Ramos (cell line): ENCODE results near the gene PIK3AP1.

Experiments used
- in situ Hi-C: fragments of 300-500 bp; cut with MboI; formaldehyde crosslinking; loops from one replicate; pipeline ENCODE4 v1.14.3; 2022; ENCODE audit warnings: low sequenced_read_pairs; ENCODE audit not compliant: unreplicated experiment

PIK3AP1 gene

DNA sequence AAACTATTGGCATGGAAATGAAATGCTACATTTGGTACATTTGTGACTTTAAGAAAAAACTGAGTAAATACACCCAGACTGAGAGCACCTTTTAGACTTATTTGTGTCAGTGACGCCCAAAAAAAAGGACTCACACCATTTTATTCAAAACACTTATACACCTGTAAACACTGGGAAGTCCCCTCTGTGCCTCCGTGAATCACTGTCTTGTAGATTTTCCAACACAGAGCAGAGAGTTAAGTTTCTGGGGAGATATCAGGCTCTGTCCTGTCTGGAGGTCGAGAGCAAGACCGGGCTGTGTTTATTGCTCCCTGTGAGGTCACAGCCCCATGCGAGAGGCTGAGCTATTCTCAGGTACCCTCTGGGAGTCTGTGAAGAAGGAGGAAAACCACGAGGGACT is 72.8 kb downstream of the PIK3AP1 start:
- in situ Hi-C loops, result loop anchor here (5.0 to 25.0 kb wide), 3 partner anchors 60 to 377 kb away; partner anchors contain the start of gene LCOR

DNA sequence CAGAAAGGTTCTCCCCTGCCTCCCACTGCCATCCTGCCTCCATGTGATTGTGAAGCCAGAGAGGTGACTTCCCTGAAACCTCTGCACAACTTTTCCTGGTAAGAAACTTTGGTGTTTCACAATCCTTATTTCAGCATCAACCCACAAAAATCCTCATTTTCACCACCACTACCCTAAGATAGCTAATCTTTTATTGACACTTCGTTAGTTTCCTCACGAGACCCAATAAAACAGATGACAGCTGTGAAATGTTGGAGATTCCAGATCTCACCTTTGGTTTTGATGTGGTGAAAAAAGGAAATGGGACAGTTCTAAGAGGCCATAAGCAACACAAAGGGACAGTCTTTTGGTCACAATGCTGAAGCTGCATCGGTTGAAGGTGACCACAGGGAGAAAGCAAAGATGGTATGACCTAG is 73.6 kb downstream of the PIK3AP1 start:
- in situ Hi-C loops, result loop anchor here (5.0 to 25.0 kb wide), 3 partner anchors 61 to 378 kb away; partner anchors contain the start of gene LCOR

DNA sequence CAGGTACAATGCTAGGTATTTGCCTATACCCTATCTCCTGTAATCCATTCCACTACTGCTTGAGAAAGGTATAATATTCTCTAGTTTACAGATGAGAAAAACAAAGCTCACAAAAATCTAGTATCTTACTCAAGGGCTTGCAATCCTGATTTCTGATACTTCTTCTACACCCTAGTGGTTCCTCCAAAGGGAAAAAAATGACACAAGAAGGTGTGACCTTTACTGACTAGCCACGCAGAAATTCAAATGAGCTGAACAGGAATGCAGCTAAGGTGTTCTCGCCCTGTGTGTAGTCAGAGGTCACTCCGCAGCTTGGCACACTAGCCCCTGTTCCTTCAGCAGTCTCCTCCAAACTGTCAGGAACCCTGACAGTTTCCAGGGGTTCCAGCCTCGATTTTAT is 74.0 kb downstream of the PIK3AP1 start:
- in situ Hi-C loops, result loop anchor here (5.0 to 25.0 kb wide), 3 partner anchors 61 to 378 kb away; partner anchors contain the start of gene LCOR

DNA sequence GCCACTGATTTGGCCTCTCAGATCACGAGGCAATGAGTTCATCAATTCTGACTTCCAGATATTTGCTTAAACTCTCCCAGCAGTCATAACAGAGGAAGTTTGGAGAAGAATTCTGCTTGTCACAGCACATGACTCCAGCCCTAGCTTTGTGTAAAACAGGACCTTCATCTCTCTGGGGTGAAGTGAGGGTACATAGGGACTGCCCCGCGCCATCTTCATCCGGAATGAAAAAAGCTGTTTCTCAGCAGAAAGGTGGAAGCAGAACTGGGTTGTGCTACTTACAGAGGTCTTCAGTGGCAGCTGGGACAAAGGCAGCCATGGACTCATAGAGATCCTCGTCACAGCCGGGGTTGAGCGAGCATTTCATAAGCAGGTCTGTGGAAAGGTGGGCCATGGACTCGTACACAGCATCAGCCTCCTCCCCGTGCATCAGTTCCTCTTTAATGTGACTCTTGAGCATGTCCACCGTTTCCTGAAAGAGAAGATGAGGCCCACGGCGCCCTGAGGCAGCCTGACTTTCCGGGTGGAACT is 75.1 kb downstream of the PIK3AP1 start:
- in situ Hi-C loops, result loop anchor here (5.0 to 25.0 kb wide), 3 partner anchors 62 to 380 kb away; partner anchors contain the start of gene LCOR

DNA sequence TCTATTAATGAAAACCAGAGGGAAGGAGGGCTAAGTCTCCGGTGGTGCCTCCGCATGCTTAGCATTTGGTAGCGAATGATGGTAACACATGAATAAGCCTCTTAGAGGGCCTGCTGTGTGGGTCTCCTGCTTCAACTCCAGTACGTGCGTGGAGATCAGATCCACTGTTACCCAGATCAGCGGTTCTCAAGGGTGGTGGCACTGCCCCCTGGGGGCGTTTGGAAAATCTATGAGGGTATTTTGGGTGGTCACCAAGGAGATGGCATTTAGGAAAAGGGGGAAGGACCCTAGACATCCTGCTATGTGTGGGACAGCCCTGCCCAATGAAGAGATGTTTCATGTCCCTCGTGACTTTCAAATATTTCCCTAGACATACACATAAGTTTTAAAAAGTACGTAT is 76.4 kb downstream of the PIK3AP1 start:
- in situ Hi-C loops, result loop anchor here (5.0 to 25.0 kb wide), 3 partner anchors 103 to 381 kb away; partner anchors contain the start of gene LCOR

DNA sequence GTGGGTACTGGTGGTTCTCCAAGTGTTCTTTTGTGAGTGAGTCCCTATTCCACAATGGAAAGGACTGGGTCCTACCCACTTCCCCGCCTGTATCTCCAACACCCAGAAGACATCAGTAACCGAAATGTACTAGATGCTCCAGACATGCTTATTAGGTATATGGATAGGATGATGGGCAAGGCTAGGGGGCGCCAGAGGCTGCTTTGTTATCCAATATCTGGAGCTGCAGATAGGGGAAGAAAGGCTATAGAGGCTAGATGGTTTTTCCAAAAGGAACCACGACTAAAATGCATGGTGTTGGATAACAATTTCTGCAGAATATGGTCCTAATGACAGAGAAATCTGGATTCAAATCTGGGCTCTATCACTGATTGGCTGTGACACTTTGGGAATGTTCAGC is 77.3 kb downstream of the PIK3AP1 start:
- in situ Hi-C loops, result loop anchor here (5.0 to 25.0 kb wide), 3 partner anchors 104 to 382 kb away; partner anchors contain the start of gene LCOR

DNA sequence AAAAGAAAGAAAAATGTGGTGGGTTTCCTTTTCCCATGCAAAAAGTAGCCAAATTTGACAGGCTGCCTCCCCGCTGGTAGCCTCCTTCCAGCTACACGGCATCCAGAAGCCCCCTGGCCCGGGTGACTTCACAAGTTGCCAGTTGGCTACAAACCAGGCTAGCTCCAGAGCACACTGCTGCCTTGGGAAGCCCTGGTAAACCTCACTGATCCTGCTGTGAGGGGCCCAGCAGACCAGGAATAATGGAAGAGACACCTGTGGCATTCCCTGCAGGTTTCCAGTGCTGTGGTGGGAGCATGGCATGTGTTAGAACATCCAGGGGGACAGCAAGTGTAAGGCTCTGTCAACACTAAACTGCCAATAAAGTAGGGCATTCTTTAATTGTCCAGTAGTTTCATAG is 77.8 kb downstream of the PIK3AP1 start:
- in situ Hi-C loops, result loop anchor here (5.0 to 25.0 kb wide), 3 partner anchors 105 to 382 kb away; partner anchors contain the start of gene LCOR

DNA sequence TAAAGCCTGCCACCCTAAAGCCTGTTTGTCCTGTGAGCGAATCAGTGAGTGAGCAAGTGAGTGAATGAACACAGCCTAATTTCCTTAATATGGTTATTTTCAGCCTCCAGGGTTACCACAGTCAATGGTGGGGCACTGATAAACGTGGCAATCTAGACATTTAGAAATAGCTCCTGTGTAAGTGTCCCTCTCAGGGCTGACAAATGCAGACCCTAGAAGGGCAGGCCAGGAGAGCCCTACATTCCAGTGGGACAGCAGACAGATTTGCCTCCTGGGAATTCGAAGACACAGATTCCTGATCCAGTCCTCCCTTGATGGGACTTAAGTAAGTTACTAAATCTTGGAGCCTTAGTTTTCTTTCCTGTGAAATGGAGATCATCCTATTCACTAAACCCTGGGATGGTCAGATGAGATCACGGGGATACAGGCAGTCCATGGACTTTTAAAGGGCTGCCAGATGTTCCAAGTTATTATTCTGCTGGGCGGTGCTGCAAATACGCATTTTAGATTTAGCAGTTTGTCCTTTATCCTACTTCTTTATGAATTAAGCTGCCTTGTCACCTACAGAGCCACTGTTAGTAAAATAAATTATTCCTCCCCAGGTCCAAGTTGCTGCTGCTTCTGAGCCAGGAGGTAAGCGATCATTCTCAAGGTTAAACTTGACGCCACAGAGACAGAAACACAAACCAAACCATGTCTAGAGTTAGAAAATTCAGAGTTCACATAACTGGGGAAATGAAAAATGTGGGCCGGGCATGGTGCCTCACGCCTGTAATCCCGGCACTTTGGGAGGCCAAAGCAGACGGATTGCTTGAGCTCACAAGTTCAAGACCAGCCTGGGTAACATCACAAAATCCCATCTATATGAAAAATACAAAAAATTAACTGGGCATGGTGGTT is 78.7 kb downstream of the PIK3AP1 start:
- in situ Hi-C loops, result loop anchor here (5.0 to 25.0 kb wide), 3 partner anchors 106 to 383 kb away; partner anchors contain the start of gene LCOR

DNA sequence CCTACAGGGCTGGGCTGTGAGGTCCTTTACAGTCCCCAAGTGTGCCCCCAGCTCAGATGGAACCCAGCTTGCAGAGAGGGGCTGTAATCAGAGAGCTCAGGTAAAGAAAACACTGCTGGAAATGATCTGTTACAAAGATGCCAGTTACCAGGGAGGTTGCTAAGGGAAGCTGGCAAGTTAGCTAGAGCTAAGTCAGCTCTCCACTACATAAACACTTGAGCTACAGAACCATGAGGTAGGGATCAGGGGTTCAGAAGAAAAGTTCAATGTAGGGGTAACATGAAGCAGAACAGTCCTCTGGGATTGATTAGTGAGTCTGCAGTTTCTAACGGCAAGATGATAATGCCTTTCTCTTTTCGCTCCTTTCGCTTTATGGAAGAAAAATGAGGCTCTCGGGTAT is 80.4 kb downstream of the PIK3AP1 start:
- in situ Hi-C loops, result loop anchor here (5.0 to 25.0 kb wide), 3 partner anchors 107 to 385 kb away; partner anchors contain the start of gene LCOR

DNA sequence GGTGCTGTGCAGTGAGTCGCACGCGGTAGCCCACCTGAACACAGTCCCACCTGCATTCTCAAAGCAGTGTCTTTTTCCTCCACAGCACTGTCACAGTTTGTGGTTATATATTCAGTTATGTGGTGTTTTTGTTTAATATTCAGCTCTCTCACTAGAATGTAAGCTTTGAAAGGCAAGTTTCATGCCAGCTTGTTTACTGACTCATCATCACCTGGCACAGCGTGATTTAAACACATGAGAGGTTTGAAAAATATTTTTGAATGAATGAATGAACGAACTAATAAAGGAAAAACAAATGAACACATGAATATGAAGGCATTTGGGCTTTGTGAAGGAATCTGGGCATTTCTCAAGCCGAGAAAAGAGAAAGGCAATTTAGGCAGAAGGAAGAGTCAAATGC is 81.6 kb downstream of the PIK3AP1 start:
- in situ Hi-C loops, result loop anchor here (25.0 kb wide), 1 partner anchor 199 kb away; the partner anchor contains the start of gene LCOR

DNA sequence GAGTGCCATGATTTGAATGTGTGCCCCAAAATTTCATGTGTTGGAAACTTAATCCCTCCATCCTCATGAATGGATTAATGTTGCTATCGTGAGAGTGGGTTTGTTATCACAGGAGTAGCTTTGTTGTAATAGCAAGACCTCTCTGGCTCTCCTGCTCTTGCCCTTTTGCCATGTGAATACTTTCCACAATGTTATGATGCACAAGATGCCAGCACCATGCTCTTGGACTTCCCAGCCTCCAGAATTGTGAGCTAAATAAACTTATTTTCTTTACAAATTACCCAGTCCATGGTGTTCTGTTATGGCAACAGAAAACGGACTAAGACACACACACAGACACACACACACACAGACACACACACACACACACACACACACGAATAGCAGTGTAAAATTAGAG is 82.2 kb downstream of the PIK3AP1 start:
- in situ Hi-C loops, result loop anchor here (25.0 kb wide), 1 partner anchor 199 kb away; the partner anchor contains the start of gene LCOR

DNA sequence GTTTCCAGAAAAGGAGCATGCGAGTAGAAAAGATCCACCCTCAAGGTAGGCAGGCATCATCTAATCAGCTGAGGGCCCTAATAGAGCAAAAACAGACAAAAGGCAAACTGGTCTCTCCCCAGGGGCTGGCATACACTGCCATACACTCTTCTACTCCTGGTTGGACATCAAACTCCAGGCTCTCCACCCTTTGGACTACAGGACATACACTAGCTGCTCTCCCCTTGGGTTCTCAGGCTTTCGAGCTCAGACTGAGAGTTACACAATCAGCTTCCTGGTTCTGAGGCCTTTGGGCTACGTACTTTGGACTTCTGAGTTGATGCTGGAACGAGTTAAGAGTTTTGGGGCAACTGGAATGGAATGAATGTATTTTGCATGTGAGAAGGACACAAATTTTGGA is 82.6 kb downstream of the PIK3AP1 start:
- in situ Hi-C loops, result loop anchor here (25.0 kb wide), 1 partner anchor 200 kb away; the partner anchor contains the start of gene LCOR

DNA sequence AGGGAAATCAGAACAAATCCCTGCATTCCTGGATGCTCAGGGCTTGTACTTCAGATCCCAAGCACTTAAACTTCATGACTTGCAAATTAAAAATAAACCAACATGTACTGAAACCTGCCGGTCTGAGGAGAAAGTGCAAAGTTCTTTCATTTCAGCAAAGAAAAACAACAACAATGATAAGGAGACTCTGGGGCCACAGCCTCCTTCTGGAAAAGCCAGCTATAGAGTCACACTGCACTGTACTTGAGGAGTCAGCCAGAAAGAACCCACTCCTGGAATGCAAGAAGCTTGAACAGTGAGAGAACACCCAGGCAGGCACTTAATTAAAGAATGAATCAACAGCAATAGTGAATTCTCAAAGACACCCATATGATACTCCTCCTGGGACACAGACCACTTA is 83.8 kb downstream of the PIK3AP1 start:
- in situ Hi-C loops, result loop anchor here (25.0 kb wide), 1 partner anchor 201 kb away; the partner anchor contains the start of gene LCOR

DNA sequence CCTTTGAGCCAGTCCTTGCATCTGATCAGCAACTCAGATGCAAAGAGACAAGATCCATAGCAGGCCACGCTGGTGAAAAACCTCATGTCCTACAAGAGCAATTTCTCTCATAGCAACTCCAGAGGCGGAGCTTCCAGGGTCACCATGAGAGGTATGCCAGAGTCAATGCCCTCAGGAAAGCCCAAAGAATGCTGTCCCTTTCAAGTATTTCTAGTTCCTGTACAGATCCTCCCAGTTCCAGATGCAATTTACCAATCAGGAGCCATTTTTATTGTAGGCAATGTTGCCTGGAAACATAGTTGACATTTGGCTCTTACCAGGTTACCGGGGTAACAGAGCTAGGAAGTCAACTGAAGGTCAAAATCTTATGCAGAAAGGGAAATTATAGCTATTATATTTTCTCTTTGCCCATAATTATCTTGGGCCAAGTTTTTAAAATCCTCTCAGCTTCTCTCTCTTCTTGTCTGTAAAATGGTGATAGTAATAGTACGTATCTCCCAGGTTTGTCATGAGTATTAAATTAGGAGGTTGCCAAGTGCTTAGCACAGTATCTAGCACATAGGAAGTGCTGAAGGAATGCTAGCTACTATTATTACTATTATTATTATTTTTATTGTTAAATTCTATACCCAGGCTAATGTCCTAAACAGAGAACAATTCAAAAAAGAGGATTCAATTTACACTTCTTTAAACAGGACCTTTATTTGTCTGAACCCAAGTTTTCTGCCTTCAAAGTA is 87.2 kb downstream of the PIK3AP1 start:
- in situ Hi-C loops, result loop anchor here (25.0 kb wide), 1 partner anchor 204 kb away; the partner anchor contains the start of gene LCOR

DNA sequence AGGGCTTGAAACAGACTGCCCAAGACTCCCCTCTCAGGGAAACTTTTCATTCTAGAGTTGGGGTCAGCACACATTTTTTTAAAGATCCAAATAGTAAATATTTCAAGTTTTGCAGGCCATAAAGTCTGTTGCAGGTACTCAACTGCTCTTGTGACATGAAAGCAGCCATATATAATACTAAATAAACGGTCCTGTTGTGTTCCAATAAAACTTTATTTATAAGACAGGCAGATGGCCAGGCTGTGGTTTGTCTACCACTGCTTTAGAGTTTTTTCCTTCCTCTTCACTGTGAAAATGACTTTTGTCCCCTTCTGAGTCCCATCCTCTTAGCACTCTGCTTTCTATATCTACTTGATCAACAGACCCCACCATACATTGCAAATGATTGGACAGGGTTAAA is 93.0 kb downstream of the PIK3AP1 start:
- in situ Hi-C loops, result loop anchor here (25.0 kb wide), 1 partner anchor 210 kb away; the partner anchor contains the start of gene LCOR

DNA sequence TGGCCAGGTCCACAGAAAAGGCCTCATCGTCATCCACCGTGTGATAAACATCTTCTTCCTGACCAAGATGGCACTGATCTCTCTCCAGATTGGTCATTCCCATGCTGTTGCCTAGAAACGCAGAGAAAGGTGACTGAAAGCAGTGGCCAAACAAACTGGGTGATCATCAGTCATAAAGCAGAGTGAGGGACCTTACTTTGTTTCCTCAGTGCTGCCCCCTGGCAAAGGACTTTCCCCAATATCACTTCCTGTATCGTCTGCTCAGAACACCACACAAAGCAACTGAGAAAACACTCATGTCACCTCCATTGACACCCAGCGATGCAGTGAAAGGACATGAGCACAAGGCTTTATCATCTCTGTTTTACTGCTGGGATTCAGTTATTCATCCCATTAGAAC is 93.5 kb downstream of the PIK3AP1 start:
- in situ Hi-C loops, result loop anchor here (25.0 kb wide), 1 partner anchor 211 kb away; the partner anchor contains the start of gene LCOR

DNA sequence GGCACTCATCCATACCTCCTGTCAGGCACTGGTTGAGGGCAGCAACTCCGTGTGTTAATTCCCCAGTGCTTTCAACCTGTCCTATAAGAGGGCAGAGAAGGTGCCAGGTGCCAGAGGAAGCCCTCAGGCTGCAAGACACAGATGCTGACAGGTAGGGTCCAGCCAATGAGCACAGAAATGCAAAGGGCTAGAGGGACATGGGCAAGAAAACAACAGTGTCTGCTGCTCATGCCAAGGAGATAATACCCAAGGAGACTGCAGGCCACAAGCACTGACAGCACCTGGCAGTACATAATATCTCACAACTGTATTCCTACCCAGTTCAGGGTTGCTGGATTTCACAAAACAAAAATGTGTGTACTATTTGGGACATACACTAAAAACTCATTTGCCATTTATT is 95.1 kb downstream of the PIK3AP1 start:
- in situ Hi-C loops, result loop anchor here (25.0 kb wide), 1 partner anchor 212 kb away; the partner anchor contains the start of gene LCOR

DNA sequence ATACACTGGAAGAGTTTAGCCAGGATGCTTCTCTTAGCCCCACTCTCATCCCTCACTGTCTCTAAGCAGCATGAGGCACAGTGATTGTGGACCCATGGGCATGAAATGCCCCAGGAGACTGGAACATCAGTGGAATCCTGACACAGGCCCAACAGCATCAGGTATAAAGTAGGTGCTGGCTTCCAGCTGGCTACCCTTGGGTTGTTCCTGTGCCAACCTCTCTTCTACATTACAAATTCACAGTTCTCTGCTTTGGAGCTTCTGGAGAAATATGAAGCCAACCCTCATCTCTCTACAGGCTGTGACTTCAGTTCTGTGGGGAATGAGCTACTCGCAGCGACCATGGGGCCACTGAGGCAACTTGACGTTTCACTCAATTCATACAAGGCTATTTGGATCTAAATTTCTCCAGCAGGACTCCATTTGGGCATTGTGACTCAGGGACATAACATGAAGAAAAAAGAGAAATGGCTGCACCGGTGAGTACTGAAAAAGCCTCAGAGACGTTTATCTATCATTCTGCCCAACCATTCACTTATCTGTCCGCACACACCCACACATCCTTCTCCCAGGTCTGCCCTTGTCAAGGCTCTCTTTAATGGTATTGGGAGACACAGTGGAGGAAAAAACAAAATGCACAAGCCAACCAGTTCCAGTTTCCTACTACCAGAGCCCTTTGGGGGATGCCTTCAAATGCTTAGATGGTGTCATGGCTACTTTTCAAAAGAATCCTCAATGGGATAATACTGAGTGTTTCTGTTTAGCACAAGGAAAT is 98.1 kb downstream of the PIK3AP1 start:
- in situ Hi-C loops, result no loop called here
